ENCODE results near the gene CHCHD3. TPM values are rescaled to one million over a fixed set of nuclear protein-coding genes. Genes with fewer than 3 reads are reported as not detected.

CHCHD3 gene
- 96.2 and 99.5 TPM in 2 replicates for total RNA-seq (2014; rRNA removed; shearing (Covaris generic))

GRCh38 chr7:133081599-133082389 is at the start of gene CHCHD3:
Gene CHCHD3 (minus strand): TSS chr7:133082090. CDS start chr7:133081937, 153 bp downstream.
- peak; percentile 98 for DNase-seq (ENCODE audit: low read depth)

DNA sequence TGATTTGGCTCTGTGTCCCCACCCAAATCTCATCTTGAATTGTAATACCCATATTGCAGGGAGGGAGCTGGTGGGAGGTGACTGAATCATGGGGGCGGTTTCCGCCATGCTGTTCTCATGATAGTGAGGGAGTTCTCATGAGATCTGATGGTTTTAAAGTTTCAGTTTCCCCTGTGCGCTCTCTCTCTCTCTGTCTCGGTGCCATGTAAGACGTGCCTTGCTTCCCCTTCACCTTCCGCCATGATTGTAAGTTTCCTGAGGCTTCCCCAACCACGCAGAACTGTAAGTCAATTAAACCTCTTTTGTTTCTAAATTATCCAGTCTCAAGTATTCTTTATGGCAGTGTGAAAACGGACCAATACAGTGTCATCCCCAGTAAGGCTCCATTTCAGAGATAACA is 48.3 kb upstream of the CHCHD3 start:
- no peak for DNase-seq (ENCODE audit: low read depth)

- no peak for DNase-seq (ENCODE audit: low read depth)
Observed at GRCh38 chr7:133126422-133126821, 44.5 kb upstream of the CHCHD3 start.

DNA sequence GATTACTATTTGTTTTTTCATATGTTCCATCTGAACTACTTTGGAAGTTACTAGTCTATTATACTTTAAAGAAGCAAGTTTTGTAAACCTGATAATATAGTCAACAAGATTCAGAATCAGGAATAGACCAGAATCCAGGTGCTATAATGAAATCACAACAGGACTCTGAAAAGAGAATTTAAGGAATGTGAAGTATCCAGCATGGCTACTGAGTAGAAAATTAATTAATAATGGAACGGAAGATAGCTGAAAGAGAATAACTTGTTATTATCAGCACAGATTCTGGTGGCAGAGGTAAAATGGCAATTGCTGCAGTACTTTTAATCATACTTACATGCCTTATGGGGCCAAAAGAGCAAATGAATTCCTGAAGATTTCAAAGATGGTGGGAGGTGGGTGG is 43.1 kb upstream of the CHCHD3 start:
- DNase-seq (ENCODE audit: low read depth) = no peak

DNA sequence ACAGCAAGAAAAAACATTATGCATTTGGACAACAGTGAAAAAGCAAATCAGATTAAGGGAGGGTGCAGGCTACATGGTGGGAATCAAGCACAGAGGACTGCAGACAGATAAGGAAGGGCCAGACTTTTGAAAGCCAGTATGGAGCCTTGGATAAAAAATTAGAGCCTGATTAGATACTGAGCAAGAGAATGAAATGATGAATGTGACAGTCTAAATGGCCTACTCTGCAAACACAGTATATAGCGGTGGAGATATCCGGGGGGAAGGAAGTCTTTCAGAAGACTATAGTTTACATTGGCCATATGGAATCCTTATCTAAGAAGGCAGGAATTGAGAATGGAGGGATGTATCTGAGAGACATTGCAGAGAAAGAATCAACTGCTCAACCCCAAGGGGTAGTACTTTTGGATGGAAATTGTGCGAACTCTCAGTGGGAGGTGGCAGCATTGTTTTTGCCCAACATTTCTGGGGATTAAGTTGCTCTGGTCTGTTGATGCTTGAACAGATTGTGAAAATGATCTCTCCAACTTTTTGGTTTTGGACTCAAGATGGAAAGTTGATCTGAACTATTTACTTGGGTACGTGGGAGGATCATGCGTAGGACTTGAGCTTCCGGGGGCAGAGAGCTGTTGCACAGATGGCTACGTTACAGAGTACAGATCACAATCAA is 39.4 kb upstream of the CHCHD3 start:
- no peak for DNase-seq (ENCODE audit: low read depth)

GRCh38 chr7:133119067-133119466 is 37.2 kb upstream of the CHCHD3 start:
- DNase-seq (ENCODE audit: low read depth) = no peak

DNA sequence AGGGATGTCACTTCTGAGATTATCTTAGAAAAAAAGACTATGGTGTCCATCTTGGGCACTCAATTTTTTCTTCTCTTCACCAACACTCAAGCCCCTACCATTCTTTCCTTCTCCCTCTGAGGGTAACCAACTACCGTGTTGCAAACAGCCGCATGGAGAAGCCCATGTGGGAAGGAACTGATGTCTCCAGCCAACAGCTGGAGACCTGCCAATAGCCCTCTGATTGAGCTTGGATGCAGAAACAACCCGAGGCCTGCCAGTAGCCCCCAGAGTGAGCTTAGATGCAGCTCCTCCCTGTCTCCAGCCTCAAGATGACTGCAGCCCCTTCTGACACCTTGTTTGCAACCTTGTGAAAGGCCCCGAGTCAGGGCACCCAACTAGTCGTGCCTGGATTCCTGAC is 36.4 kb upstream of the CHCHD3 start:
- no peak for DNase-seq (ENCODE audit: low read depth)

DNA sequence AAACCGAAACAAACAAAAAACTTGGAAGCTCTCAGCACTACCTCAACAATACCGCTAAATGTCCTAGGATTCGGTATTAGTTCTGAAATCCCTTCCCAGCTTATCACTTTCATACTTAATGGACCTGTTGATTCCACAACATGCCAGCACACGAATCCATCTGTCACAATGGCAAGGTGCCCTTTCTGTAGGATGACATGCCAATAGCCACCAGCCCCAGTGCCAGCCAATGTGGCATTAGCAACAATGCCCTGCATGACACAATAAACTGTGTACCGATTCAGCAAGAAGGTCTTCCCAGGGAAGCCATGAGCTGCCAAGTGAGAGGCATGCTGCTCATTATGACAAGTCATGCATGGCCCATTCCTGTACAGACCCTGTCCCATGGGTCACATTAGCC is 35.6 kb upstream of the CHCHD3 start:
- DNase-seq (ENCODE audit: low read depth) = no peak

DNA sequence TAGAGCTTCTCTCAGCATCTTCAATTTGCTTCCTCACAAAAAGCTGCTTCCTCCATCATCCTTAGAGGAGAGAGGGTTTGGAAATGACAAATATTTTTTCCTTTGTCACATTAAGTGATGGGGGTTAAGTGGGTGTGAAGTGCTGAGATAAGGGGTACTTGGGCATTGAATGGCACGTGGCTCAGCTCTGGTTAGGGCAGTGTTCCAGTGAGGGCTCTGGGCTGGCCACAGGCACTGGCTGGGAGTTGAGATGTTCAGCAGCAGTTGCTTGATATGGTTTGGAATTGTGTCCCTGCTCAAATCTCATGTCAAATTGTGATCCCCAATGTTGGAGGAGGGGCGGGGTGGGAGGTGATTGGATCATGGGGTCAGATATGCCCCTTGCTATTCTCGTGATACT is 33.7 kb upstream of the CHCHD3 start:
- DNase-seq (ENCODE audit: low read depth) = no peak

GRCh38 chr7:133114519-133114918 is 32.6 kb upstream of the CHCHD3 start:
- DNase-seq (ENCODE audit: low read depth) = no peak

GRCh38 chr7:133112976-133113375 is 31.1 kb upstream of the CHCHD3 start:
- DNase-seq (ENCODE audit: low read depth) = no peak

- no peak for DNase-seq (ENCODE audit: low read depth)
Observed at GRCh38 chr7:133112335-133112734, 30.4 kb upstream of the CHCHD3 start.

DNA sequence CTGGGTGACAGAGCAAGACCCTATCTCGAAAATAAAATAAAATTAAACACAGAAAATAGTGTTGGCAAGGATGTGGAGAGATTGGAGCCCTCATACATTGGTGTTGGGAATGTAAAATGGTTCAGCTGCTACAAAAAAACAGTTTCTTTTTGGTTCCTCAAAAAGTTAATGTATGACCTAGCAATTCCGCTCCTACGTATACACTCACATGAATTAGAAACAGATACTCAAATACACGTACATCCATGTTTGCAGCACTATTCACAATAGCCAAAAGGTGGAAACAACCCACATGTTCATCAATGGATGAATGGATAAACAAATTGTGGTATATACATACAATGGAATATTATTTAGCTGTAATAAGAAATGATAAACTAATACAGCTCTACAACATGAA is 28.4 kb upstream of the CHCHD3 start:
- no peak for DNase-seq (ENCODE audit: low read depth)

DNA sequence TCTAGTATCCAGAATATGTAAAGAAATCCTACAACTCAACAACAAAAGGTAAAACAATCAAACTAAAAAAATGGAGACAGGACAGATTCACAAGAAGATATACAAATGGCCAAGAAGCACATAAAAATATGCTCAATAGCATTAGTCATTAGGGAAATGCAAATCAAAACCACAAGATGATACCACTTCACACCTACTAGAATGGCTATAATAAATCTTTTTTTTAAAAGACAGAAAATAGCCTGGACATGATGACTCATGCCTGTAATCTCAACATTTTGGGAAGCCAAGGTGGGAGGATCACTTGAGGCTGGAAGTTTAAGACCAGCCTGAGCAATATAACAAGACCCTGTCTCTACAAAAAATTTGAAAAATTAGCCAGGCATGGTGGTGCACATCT is 27.9 kb upstream of the CHCHD3 start:
- peak; percentile 25 for DNase-seq (ENCODE audit: low read depth)

DNA sequence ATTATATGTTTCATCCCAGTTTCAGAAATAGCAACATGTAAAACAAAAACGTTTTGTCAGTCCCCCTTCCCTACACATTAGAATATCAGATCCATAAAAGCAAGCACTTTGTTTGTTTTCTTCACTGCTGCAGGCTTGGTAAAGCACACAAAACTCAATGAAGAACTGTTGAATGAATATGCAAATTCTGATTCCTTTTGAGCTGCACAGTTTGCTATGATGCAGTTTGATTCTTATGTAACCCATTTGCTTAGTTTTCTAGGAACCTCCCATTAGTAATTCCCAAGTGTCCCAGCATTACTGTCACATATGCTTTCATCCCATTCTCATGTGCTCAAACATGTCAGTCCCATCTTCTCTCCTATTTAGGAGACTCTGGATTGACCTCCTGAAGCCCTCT is 26.1 kb upstream of the CHCHD3 start:
- no peak for DNase-seq (ENCODE audit: low read depth)

DNA sequence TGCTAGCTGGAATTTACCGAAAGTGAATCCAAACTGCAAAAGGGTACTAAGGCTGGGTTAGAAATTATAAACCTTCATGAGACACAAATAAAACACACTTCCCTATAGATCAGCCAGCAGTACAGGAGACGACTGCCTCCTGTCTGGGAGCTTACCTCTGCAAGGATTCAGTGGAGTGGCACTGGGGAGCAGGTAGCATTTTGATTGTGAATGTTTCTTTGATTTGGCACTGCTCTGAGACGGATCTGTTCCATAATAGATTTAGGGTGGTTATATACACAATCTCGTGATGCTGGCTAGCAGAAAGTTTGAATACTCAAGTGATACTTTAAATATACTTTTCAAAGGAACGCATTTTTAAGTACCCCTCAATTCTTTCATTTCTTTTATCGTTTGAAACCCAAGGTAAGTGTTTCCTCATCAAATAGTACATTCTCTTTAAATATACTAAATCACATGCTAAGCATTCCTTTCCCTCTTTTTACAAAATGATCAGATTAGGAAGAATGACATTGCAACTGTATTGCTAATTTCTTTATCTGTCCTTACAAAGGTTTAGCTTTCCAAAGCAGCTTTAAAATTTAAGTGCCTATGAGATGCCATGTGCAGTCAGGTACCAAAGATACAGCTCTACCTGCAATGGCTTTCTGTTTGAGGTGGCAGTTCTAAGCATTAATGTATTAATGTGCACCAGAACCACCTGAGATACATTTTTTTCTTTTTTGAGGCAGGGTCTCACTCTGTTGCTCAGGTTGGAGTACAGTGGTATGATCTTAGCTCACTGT is 20.6 kb upstream of the CHCHD3 start:
- DNase-seq (ENCODE audit: low read depth) = no peak

- no peak for DNase-seq (ENCODE audit: low read depth)
Observed at GRCh38 chr7:133099633-133100286, 17.9 kb upstream of the CHCHD3 start.

GRCh38 chr7:133095119-133095671 is 13.3 kb upstream of the CHCHD3 start:
- DNase-seq (ENCODE audit: low read depth) = peak; percentile 6

DNA sequence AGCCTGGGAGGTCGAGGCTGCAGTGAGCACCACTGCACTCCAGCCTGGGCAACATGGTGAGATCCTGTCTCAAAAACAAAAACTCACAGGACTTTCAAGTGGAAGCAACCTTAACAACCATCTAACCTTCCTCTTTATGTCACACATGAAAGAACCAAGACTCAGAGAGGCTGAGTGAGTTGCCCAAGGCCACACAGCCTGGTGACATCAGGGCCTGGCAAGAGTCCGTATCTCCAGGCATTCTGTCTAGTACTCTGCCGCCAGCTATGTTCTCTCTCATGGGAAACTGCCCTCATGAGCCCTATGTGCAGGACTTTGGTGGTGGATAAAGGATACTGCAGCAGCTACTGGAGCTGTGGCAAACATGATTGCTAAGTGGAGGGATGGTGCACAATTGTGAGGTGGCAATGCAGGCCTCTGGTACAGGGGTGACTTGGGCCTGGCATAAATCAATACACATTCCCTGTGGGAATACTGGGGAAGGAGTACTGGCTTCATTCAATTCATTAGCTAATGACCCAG is 10.1 kb upstream of the CHCHD3 start:
- DNase-seq (ENCODE audit: low read depth) = no peak

DNA sequence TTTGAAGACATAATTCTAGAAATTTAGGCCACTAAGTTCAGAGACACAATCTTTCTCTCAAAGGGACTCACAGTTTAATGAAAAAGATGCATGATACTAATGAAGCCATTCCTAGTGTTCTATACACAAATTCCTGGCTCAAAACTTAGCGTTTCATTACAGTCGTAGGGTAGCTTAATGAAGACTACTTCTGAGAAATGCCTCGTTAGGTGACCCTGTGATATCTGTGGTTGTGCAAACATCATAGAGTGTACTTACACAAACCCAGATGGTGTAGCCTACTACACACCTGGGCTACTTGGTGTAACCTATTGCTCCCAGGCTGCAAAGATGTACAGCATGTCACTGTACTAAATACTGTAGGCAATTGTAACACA is 488 bp upstream of the CHCHD3 start:
- no peak for DNase-seq (ENCODE audit: low read depth)

GRCh38 chr7:133081119-133081598 is 731 bp downstream of the CHCHD3 start:
- peak; percentile 26 for DNase-seq (ENCODE audit: low read depth)
